Kidney glomerular epithelial cell (primary cell): Measurements from ENCODE around the gene ARHGAP32.

Experiments
- DNase-seq: peaks from one replicate; lab custom pipeline; 2025; lab: John Stamatoyannopoulos, UW

Gene ARHGAP32

DNA sequence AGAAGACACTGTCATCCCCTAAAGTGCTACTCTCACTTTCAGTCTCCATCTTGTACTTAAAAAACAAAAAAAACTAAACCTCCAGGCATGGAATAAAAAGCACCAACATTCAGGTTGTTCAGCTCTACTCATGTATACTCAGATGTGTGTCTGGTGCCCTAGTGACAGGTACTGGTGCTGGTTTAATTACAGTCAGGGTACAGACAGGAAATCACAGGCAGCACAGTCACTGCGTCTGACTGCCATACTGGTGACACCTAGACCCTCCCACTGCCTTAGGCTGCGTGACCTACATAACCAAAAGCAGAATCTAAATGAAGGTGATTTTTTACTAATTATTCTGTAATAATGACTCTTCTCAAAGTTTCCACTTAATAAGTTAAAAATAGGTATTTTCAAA is at the start of gene ARHGAP32:
Gene ARHGAP32, minus strand, starts transcription at position 176 of the 400 bp plus-strand sequence. Its CDS starts 127 bp downstream, at position 49.
- no peak for DNase-seq

DNA sequence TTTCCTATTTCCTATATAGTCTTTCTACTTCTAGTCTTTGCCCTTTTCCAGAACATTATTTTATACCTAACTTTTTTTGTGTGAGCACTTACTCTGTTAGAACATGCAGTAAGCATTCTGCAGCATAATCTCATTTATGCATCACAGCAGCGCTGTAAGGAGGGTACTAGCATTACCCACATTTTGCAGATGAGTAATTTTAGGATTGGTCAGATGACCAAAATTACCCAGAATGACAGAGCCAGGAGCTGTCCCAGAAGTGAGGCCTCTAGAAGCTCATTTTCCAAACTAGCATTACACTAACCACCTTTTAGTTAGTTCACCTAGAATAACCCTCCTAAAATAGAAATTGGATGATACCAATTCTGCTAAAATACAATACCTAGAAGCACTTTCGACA is 47.1 kb upstream of the ARHGAP32 start:
- DNase-seq: no peak

DNA sequence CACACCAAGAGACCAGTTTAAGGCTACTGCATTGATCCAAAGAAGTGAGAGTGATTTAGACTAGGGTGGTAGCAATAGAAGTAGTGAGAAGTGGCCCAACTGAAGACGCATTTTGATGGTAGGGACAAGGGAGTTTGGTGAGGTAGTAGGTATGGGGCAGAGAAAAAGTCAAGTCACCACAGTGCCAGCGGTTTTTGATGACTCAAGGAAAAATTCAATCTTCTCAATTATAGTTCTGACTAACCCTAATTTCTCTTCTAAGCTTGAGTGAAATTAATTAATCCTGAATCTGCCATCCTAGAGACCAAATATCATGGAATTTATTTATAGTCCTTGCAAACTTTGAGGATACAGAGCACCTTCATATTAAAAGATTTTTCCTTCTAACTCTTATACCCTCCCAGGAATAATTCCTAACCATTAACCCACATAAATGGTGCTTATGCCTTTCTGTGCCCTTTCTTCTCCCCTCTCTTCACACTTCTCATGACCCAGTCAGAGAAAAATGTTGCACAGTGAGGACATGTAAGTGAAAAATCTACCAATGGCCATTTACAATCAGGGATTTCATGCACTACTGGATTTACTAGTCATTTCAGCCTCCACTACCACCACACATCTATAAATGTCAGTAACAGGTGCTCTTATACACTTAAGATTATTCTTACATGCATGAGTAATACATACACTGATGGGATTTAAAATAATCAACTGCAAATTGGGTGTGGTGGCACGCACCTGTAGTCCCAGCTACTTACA is 45.9 kb upstream of the ARHGAP32 start:
- no peak for DNase-seq

DNA sequence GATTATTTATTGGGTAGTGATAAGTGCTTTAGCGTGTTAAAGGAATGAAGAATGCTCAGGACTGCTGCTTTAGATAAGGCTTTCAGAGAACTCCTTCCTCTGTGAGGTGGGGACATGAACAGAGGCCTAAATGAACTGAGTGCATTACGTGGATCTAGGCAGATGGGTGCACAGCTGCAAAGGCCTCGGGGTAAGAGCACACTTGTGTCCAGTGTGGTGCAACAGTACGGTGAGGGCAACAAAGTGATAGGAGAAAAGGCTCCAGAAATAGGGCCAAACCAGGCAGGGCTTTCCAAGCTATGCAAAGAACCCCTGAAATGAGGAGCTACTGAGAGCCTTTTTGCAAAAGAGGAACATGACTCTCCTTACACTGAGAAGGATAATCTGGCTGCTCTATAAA is 45.3 kb upstream of the ARHGAP32 start:
- DNase-seq: no peak

DNA sequence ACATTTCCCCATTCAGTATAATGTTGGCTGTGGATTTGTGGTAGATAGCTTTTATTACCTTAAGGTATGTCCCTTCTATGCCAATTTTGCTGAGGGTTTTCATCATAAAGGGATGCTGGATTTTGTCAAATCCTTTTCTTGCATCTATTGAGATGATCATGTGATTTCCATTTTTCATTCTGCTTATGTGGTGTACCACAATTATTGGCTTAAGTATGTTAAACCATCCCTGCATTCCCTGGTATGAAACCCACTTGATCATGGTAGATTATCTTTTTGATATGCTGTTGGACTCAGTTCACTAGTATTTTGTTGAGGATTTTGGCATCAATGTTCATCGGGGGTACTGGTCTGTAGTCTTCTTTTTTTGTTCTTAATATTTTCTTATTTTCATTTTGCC is 44.7 kb upstream of the ARHGAP32 start:
- no peak for DNase-seq

DNA sequence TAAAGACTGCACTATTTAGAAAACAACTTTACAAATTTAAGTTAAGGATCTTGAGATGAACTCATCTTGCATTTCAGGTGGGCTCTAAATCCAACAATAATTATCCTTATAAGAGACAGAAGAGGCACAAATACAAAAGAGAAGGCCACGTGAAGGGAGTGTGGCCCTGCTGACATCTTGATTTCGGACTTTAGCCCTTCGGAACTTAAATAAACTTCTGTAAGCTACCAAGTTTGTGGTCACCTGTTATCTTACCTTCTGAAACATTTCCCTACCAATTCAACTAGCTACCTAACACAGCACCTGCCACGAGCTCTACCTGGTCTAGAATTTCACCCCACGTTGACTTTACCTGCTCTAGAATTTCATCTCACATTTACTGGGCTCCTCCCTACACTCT is 42.9 kb upstream of the ARHGAP32 start:
- no peak for DNase-seq

DNA sequence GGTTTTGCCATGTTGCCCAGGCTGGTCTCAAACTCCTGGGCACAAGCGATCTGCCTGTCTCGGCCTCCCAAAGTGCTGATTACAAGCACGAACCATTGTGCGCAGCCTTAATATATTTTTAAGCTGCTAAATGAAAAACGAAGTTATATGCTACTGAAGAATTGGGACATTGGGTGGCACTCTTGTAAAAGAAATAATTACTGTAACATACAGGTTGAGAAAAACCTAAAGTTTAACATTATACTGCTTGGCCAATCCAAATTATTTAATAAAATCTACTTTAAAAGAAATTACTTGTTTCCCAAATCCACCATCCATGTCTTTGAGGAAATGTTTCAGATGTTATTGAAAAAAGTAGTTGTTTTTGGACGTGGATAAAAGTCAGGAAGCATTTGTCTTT is 37.9 kb upstream of the ARHGAP32 start:
- no peak for DNase-seq

DNA sequence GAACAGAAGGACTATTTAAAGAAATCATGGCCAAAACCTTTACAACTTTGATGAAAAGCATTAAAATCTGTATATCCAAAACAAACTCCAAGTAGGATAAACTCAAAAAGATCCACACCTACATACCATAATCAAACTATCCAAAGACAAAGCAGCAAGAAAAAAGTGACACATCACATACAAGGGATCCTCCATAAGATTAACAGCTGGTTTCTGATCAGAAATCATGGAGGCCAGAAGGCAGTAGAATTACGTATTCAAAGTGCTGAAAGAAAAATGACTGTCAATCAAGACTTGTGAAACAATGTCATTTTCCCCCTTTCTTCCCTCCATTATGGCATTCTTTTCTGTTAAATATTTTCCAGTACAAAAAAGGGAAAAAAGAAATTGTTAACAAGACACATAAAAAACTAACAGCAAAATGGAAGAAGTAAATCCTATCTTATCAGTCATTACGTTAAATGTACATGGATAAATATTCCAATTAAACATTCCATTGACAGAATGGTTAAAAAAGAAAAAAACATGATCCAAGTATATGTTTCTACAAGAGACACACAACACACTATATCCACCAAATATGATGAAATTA is 34.2 kb upstream of the ARHGAP32 start:
- no peak for DNase-seq

DNA sequence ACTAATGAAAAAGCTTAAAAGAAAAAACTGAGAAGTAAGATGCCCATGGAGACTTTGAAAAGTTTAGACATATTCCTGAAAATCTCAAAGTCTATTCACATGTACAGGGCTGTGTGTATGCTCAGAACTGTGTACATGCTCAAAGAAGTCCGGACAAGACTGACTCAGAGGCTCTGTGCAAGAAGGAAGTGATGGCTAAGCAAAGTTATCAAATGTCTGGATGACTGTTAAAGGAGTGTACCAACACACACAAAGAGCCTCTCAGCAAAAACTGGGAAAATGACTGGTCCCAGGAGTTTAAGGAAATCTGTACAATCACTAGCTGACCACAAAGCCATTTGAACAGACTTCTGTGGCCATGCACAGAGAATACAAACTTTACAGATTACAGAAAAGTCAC is 33.1 kb upstream of the ARHGAP32 start:
- peak; percentile 32 for DNase-seq

DNA sequence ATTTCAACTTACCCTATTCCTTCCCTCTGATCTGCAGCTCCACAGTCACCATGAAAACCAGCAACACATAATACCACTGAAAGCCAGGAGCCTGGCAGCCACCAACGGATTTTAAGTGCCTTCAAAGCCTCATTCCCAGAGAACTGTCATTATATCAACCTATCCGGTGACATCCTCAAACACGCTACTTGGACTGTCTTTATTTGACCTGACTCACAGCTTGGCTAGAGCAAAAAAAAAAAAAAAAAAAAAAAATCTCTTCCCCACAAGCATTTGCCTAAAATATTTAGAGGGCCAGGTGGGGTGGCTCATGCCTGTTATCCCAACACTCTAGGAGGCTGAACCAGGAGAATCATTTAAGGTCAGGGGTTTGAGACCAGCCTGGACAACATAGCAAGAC is 32.4 kb upstream of the ARHGAP32 start:
- DNase-seq: no peak

DNA sequence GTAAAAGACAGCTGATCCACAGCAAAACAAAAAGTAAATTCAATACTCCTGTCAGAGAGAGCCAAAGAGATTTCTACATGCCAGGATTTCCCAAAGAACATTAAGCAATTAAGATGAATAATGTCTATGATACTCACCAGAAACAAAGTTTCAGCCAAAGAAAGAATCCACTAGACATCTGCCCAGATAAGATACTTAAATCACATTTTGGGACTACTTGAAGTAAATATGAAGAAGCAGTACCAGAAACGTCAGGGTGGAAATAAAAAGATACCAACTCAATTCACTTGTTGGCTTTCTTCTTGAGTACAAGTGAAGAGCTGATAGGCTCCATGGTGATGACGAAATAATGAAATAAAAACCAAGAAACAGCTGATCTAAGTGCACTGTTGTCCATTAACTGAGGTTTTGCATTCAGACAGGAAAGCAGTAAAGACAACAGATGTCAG is 31.6 kb upstream of the ARHGAP32 start:
- no peak for DNase-seq

DNA sequence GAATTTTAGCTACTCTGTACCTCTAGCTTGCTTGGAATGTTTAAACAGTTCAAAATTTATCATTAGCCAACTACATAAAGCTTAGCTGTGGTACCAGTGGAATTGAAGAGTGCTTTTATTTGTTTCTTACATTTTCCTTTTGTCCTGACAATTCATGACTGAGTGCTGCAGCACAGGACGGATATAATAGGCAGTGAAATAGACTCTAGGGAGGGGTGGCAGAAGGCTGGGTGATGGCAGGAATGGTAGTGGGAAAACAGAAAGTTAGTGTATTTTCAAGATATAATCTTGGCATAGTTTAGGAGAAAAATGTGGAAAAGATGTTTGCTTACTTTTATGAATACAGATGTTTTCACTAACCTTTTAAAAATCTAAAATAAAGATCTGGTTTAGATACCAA is 31.1 kb upstream of the ARHGAP32 start:
- DNase-seq: no peak

DNA sequence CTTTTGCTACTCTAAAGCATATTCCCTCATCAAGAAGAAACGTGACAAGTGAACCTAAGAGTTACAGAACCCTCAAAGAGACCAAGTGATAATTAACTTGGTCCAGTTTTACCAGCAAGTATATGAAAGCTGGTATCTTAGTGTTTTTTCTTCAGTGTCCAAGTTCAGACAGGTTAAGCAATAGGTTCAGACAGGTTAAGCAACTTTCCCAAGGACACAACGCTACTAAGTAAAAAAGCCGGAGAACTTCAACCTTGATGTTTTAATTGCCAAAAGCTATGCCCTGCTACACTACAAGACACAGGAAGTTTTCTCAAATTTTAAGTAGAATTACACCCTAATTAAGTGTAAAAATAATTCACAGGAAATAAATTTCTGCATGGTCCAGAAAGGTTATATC is 30.0 kb upstream of the ARHGAP32 start:
- no peak for DNase-seq

DNA sequence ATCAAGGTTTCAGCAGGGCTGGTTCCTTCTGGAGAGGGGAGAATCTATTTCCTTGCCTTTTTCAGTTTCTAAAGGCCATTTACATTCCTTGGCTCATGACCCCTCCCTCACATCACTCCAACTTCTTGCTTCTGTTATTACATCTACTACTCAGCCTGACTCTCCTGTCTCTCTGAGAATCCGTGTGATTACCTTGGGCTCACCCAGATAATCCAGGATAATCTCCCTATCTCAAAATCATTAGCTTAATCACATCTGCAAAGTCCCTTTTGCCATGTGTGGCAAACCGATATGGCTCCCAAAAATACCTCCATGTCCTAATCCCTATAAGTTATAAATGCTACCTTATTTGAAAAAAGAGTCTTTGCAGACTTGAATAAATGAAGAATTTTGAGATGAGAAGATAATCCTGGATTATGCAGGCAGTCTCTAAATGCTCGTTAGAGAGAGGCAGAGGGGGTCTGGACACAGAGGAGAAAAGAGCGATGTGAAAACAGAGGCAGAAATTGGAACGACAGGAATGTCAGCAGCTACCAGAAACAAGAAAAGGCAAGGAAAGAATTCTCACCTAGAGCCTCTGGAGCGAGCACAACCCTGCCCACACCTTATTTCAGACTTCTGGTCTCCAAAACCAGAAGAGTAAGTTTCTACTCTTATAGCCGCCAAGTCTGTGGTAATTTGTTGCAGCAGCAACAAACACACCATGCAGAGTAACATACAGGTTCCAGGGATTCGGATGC is 23.6 kb upstream of the ARHGAP32 start:
- DNase-seq: no peak

DNA sequence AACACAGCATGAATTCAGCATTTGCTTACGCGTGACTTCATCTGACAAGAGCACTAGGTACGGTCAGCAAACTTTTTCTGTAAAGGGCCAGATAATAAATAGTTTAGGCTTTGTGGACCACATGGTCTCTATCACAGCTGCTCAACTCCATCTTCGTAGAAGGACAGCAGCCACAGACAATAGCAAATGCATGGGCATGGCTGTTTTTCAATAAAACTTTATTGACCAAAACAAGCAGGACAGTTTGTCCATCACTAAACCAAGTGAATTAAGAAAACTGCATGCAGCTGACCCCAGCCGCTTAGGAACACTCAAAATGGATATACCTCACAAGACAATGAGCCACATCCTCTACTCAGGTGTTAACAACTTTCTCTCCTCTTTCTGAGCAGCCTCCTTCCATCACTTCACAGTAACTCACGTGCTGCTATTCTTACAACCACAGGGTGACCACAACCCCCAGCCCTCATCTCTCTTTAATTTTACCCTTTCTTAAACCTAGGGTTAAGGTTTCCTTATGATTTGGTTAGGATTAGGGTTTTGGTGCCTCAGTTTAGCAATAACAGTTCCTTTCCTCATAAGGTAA is 22.7 kb upstream of the ARHGAP32 start:
- DNase-seq: no peak

DNA sequence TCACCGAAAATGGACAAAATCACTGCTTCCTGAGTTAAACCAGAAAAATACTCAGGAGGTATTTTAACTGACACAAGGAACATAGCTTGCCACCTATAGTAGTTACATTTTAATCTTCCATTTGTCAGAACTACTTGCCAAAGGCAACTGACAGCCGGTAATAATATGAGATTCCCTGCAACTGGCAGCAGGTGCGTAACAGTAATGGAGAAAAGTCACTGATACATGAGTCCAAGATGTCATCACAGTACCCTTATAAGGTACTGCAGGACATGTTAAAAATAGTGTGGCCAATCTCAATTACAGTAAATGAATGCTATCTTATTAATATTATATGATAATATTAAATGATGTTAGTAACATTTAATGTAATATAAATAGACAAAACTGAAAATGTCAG is 21.1 kb upstream of the ARHGAP32 start:
- DNase-seq: no peak

DNA sequence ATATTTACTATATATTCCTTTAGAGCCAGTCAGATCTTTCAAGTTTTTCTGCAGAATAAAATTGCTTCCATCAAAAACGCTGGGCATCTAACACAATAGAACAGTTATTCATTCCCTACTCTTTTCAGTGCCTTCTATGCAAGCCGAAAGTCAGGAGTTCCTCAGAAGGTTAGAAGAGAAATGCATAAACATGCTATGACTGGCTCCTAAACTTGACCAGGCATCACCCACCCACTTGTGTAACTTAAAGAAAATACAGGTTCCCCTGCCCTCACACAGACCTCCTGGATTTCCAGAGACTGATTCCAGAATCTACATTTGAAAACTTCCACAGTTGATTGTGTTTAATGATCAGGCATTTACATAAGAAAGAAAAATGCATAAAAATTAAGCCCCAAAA is 19.3 kb upstream of the ARHGAP32 start:
- no peak for DNase-seq

DNA sequence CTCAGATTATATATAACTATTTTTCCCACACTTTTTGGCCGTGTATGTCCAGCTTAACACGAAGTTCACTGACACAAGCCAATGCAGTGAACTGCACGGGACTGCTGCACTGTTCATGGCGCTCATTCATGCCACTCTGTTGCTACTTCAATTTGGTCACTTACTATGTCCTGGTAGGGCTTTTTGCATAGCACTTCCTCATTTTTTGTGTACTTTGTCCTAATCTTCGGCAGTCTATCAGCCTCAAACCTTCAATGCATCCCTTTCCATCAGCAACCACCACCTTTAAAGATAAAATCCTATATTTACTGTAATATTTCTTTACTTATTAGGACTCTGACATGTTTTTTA is 18.7 kb upstream of the ARHGAP32 start:
- no peak for DNase-seq

DNA sequence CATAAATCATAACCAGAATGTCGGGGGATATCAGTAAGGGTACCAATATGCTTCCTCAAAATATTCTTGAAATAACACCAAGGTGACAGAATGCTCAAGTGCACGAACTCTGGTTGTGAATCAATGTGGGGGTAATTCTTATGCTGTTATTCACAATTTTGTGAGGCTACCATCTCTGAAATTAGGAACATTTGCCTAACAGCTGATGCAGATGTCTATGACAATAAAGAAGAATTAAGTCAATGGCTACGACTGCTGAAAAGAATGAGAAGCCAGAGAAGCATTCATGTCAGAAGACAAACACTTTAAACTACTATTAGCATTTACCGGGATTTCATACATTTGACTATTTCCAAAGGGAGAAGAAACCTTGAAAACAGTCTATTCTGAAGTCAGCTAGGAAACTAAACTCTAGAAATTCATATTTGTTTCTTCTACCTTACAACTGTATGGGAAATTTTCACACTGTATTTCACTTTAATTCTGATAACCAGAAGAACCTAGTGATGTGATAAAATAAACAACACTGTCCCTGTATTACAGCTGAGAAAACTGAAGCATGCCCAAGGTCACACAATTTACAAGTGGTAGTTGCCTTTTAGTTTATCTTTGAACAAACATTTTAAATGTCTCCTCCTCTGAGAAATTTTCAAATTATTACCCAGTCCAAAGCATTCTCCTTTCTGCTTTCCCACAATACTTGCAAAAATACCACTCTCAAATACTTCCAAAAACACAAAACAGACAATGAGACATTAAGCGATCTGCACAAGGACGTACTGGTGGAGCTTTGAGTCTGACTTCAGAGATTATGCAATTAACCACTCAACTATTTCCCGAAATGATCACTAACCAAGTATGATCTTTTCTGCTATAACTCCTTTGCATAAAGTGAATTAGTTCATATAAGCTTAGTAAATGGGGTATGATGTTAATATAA is 18.0 kb upstream of the ARHGAP32 start:
- DNase-seq: no peak

DNA sequence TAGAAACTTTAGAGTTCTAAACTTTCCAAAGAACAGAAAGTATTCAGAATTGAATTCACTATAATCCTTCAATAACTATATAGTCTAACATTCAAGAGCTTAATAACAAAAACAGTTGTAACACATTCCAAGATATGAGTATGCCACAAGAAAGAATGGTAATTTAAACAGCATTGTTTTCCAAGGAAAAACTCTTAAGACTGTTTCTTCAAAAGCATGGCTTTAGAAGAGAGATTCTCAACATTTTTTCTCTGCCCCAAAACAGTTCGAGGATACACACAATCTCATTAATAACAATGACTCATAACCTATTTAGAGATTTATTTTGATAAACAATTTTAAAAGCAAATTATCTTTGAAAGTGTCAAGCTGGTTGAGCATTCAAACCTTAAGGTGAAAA is 16.7 kb upstream of the ARHGAP32 start:
- DNase-seq: no peak

DNA sequence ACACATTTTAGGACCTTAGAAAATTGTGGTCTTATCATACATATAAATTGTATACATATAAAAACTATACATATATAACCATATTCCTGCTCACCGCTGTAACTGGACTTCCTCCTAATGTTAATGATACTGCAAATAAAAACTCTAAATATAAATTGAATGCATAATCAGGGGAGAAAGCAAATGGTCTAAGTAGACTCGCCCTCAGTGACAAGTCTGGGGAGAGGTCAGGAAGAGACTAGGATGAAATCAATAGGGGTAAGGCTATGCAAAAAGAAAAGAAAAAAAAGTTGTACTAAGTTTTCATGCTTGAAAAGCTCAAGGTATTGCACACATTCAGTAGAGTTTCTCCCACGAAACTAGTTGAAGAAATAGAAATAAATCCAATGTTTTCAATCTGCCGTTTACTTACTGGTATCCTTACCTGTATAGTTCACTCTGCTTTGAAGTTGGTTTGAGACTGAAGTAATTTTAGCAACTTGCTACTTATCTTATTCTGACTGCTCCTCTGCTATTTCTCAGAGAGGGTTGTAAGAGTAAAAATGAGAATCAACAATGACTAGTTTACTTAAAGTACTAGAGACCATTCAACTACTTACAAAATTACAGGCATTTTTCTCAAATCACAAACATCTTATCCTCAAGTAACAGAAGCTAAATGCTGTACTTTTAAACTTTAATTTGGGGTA is 12.2 kb upstream of the ARHGAP32 start:
- no peak for DNase-seq
